ENCODE data around the gene CYLD. TPM values are rescaled to one million over a fixed set of nuclear protein-coding genes. Genes with fewer than 3 reads are reported as not detected.

The CYLD gene
- total and polyA plus RNA-seq, 10 of the 15 experiments (the other 5 are each of a cell fraction or from before 2014, with no cell fraction given): 19.2 to 106 (median 46.1) TPM

DNA sequence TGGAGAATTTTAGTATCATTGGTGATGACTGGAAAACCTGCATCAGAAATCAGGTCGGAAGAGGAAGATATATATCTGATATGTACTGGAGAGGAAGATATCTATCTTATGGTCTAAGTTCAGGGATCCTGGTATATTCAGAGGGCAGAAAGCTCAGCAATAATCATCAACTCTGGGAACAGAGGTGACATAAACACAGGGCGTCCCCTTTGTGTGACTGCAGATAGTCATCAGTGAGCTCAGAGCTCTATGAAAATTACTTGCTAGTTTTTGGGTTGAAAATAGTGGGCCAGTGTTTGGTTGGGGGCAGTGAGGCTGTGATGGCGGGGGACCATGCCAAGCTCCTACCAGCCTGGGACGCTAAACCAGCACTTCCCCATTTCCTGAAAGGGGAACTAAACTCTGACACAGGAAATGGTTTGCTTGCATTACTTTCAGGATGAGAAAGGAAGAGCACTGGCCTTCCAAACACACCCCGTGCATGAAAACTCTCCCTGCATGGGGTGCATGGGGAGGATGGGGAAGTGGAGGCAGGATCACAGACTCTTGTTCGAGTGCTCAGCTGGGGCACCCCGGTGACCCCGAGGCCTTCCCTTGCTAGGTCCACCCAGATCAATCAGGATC is 32.7 kb upstream of the CYLD start (continued):
- TF ChIP-seq ZNF274 (IDR thresholded peaks at IDR 0.05; ENCODE audit: insufficient read depth, insufficient read length) (no peak), CHD1 (IDR thresholded peaks at IDR 0.05; ENCODE audit: low read depth, low read length) (no peak), TBL1XR1 (IDR thresholded peaks at IDR 0.05; ENCODE audit: low read depth, low read length) (no peak), ASH2L (IDR thresholded peaks at IDR 0.05; ENCODE audit: borderline replicate concordance, low read depth) (no peak), BACH1 (IDR thresholded peaks at IDR 0.05; ENCODE audit: borderline replicate concordance) (no peak; the same call in 1 of the 2 replicates), EZH2 (IDR thresholded peaks at IDR 0.05; ENCODE audit: borderline replicate concordance, control insufficient read depth, low read depth, low read length) (no peak), JUNB (IDR thresholded peaks at IDR 0.05) (no peak), ZNF24 (IDR thresholded peaks at IDR 0.05) (no peak), SP1 (IDR thresholded peaks at IDR 0.05; ENCODE audit: low read depth, low read length) (peak; percentile 10), FOXM1 (IDR thresholded peaks at IDR 0.05; ENCODE audit: low read depth, low read length) (no peak), NR2C1 (IDR thresholded peaks at IDR 0.05) (peak; percentile 35; the same call in 1 of the 2 replicates), YY1 (IDR thresholded peaks at IDR 0.05; ENCODE audit: low read depth, low read length) (no peak), GABPA (IDR thresholded peaks at IDR 0.05; ENCODE audit: low read depth) (0 out of 2 replicates have a peak, but pooled peaks have one; percentile 13), RUNX3 (IDR thresholded peaks at IDR 0.05; ENCODE audit: low read length) (peak; percentile 58), RBBP5 (conservative IDR thresholded peaks at IDR 0.05) (no peak), MXI1 (IDR thresholded peaks at IDR 0.05; ENCODE audit: low read depth, low read length) (no peak), SMC3 (IDR thresholded peaks at IDR 0.05; ENCODE audit: borderline replicate concordance, low read length) (no peak), TCF12 (IDR thresholded peaks at IDR 0.05; ENCODE audit: low read depth, low read length) (no peak)
- TF ChIP-seq, protein P1, sequence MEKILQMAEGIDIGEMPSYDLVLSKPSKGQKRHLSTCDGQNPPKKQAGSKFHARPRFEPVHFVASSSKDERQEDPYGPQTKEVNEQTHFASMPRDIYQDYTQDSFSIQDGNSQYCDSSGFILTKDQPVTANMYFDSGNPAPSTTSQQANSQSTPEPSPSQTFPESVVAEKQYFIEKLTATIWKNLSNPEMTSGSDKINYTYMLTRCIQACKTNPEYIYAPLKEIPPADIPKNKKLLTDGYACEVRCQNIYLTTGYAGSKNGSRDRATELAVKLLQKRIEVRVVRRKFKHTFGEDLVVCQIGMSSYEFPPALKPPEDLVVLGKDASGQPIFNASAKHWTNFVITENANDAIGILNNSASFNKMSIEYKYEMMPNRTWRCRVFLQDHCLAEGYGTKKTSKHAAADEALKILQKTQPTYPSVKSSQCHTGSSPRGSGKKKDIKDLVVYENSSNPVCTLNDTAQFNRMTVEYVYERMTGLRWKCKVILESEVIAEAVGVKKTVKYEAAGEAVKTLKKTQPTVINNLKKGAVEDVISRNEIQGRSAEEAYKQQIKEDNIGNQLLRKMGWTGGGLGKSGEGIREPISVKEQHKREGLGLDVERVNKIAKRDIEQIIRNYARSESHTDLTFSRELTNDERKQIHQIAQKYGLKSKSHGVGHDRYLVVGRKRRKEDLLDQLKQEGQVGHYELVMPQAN (conservative IDR thresholded peaks at IDR 0.05): no peak
- TF ChIP-seq, protein P2, sequence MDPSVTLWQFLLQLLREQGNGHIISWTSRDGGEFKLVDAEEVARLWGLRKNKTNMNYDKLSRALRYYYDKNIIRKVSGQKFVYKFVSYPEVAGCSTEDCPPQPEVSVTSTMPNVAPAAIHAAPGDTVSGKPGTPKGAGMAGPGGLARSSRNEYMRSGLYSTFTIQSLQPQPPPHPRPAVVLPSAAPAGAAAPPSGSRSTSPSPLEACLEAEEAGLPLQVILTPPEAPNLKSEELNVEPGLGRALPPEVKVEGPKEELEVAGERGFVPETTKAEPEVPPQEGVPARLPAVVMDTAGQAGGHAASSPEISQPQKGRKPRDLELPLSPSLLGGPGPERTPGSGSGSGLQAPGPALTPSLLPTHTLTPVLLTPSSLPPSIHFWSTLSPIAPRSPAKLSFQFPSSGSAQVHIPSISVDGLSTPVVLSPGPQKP (IDR thresholded peaks at IDR 0.05; ENCODE audit: low read depth, low read length): no peak
- TF ChIP-seq, protein P3, sequence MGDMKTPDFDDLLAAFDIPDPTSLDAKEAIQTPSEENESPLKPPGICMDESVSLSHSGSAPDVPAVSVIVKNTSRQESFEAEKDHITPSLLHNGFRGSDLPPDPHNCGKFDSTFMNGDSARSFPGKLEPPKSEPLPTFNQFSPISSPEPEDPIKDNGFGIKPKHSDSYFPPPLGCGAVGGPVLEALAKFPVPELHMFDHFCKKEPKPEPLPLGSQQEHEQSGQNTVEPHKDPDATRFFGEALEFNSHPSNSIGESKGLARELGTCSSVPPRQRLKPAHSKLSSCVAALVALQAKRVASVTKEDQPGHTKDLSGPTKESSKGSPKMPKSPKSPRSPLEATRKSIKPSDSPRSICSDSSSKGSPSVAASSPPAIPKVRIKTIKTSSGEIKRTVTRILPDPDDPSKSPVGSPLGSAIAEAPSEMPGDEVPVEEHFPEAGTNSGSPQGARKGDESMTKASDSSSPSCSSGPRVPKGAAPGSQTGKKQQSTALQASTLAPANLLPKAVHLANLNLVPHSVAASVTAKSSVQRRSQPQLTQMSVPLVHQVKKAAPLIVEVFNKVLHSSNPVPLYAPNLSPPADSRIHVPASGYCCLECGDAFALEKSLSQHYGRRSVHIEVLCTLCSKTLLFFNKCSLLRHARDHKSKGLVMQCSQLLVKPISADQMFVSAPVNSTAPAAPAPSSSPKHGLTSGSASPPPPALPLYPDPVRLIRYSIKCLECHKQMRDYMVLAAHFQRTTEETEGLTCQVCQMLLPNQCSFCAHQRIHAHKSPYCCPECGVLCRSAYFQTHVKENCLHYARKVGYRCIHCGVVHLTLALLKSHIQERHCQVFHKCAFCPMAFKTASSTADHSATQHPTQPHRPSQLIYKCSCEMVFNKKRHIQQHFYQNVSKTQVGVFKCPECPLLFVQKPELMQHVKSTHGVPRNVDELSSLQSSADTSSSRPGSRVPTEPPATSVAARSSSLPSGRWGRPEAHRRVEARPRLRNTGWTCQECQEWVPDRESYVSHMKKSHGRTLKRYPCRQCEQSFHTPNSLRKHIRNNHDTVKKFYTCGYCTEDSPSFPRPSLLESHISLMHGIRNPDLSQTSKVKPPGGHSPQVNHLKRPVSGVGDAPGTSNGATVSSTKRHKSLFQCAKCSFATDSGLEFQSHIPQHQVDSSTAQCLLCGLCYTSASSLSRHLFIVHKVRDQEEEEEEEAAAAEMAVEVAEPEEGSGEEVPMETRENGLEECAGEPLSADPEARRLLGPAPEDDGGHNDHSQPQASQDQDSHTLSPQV (IDR thresholded peaks at IDR 0.05): no peak
- TF ChIP-seq, protein P4, sequence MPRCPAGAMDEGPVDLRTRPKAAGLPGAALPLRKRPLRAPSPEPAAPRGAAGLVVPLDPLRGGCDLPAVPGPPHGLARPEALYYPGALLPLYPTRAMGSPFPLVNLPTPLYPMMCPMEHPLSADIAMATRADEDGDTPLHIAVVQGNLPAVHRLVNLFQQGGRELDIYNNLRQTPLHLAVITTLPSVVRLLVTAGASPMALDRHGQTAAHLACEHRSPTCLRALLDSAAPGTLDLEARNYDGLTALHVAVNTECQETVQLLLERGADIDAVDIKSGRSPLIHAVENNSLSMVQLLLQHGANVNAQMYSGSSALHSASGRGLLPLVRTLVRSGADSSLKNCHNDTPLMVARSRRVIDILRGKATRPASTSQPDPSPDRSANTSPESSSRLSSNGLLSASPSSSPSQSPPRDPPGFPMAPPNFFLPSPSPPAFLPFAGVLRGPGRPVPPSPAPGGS (IDR thresholded peaks at IDR 0.05; ENCODE audit: borderline replicate concordance, insufficient read depth, low read depth, low read length, poor library complexity, severe bottlenecking): no peak
- TF ChIP-seq, protein P5, sequence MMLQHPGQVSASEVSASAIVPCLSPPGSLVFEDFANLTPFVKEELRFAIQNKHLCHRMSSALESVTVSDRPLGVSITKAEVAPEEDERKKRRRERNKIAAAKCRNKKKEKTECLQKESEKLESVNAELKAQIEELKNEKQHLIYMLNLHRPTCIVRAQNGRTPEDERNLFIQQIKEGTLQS (IDR thresholded peaks at IDR 0.05; ENCODE audit: borderline replicate concordance, extremely low read depth, low read depth, low read length): no peak
